HG02623 (cell line): ENCODE results near the gene TIAM1.

Source experiments
- ATAC-seq: cut with Tn5 transposase; IDR thresholded peaks from one replicate; pipeline ENCODE4 v1.9.1; 2021; ENCODE audit warnings: moderate library complexity; ENCODE audit not compliant: unreplicated experiment

Gene TIAM1

GRCh38 chr21:31343680-31344480, at the start of gene TIAM1:
TIAM1 (minus strand) TSS chr21:31344261; CDS start chr21:31266972, 77,289 bp downstream.
- no peak for ATAC-seq

- ATAC-seq = no peak
These were observed 43.6 kb upstream of the TIAM1 start for GRCh38 chr21:31387560-31388186.

GRCh38 chr21:31386006-31386405, 41.9 kb upstream of the TIAM1 start:
- no peak for ATAC-seq

GRCh38 chr21:31383770-31384169, 39.7 kb upstream of the TIAM1 start:
- no peak for ATAC-seq

- no peak for ATAC-seq
These were observed 38.0 kb upstream of the TIAM1 start for GRCh38 chr21:31382060-31382459.

- ATAC-seq = no peak
These were observed 32.2 kb upstream of the TIAM1 start for GRCh38 chr21:31376301-31376700.

- no peak for ATAC-seq
These were observed 30.3 kb upstream of the TIAM1 start for GRCh38 chr21:31374395-31374794.

GRCh38 chr21:31372471-31372765, 28.4 kb upstream of the TIAM1 start:
- no peak for ATAC-seq

GRCh38 chr21:31371715-31372470, 27.8 kb upstream of the TIAM1 start:
- ATAC-seq = no peak

- ATAC-seq = no peak
These were observed 27.0 kb upstream of the TIAM1 start for GRCh38 chr21:31370893-31371544.

GRCh38 chr21:31370281-31370892, 26.3 kb upstream of the TIAM1 start:
- ATAC-seq = no peak

- no peak for ATAC-seq
These were observed 24.3 kb upstream of the TIAM1 start for GRCh38 chr21:31368361-31368760.

- no peak for ATAC-seq
These were observed 23.7 kb upstream of the TIAM1 start for GRCh38 chr21:31367801-31368200.

- ATAC-seq = no peak
These were observed 22.8 kb upstream of the TIAM1 start for GRCh38 chr21:31366825-31367224.

- no peak for ATAC-seq
These were observed 20.3 kb upstream of the TIAM1 start for GRCh38 chr21:31364253-31364945.

GRCh38 chr21:31363720-31364119, 19.7 kb upstream of the TIAM1 start:
- ATAC-seq = no peak

GRCh38 chr21:31360717-31361116, 16.7 kb upstream of the TIAM1 start:
- ATAC-seq = no peak

- no peak for ATAC-seq
These were observed 14.1 kb upstream of the TIAM1 start for GRCh38 chr21:31358158-31358557.

- ATAC-seq = no peak
These were observed 12.4 kb upstream of the TIAM1 start for GRCh38 chr21:31356440-31356839.
